Small intestine (tissue), 7 donors: Measurements from ENCODE around the gene KRTAP5-11. TPM values are rescaled to one million over a fixed set of nuclear protein-coding genes. Genes with fewer than 3 reads are reported as not detected.
A peak's percentile ranks its signal among the peaks of the same experiment; 100 is the strongest.
"Not testable (repeated sequence)": the region's sequence is repeated elsewhere in the genome, so short reads cannot be mapped to it uniquely, and the experiment has no call there.

Experiments used
- DNase-seq, 2 donors: peaks; one replicate each; pipeline versions ENCODE4 v3.0.0 to v3.0.0-alpha.2; 2013
- FAIRE-seq: peaks from 2 replicates; lab custom pipeline; 2012; peaks lifted over from hg19 to GRCh38; lab: Jason Lieb, UNC
- H3K27ac ChIP-seq, 3 donors: one replicate each; pipeline ENCODE4 v1.5.1; 2013; ENCODE audit warnings: low read length in 2 of 3, mild to moderate bottlenecking in 2 of 3, control low read depth in 1 of 3, inconsistent platforms in 1 of 3, low read depth in 1 of 3, moderate library complexity in 1 of 3
- H3K27me3 ChIP-seq, 3 donors: one replicate each; pipeline ENCODE4 v1.6.1; 2013; ENCODE audit warnings: low read length in 3 of 3, inconsistent platforms in 1 of 3; ENCODE audit not compliant: control insufficient read depth in 3 of 3, insufficient read depth in 3 of 3
- H3K36me3 ChIP-seq, 3 donors: one replicate each; pipeline ENCODE4 v1.6.1; 2013; ENCODE audit warnings: low read length in 3 of 3, inconsistent platforms in 1 of 3, low read depth in 1 of 3, mild to moderate bottlenecking in 1 of 3, moderate library complexity in 1 of 3; ENCODE audit not compliant: control insufficient read depth in 3 of 3, insufficient read depth in 2 of 3
- H3K4me1 ChIP-seq, 3 donors: one replicate each; pipeline ENCODE4 v1.6.1; 2013; ENCODE audit warnings: low read length in 2 of 3, inconsistent platforms in 1 of 3, low read depth in 1 of 3, mild to moderate bottlenecking in 1 of 3, moderate library complexity in 1 of 3; ENCODE audit not compliant: control insufficient read depth in 3 of 3, insufficient read depth in 2 of 3
- H3K4me3 ChIP-seq, 3 donors: one replicate each; pipeline ENCODE4 v1.5.1; 2013; ENCODE audit warnings: low read length in 3 of 3, control low read depth in 1 of 3, inconsistent platforms in 1 of 3, low read depth in 1 of 3, mild to moderate bottlenecking in 1 of 3, moderate library complexity in 1 of 3
- H3K9me3 ChIP-seq, 2 donors: one replicate each; pipeline ENCODE4 v1.6.1; 2013; ENCODE audit warnings: low read depth in 1 of 2, low read length in 1 of 2; ENCODE audit not compliant: control insufficient read depth in 2 of 2, insufficient read depth in 1 of 2
- WGBS, 3 donors: extraction: QIAGEN DNeasy Blood & Tissue Kit; methylation state at CpG; one replicate each; pipeline ENCODE4 v1.1.7; 2013; 5-methylcytosine and 5-hydroxymethylcytosine counted together
- polyA plus RNA-seq, 4 donors: library from polyadenylated mRNA; stranded (reverse) in 3 of 4; unstranded in 1 of 4; fragments of 200-250 nt in 3 of 4; fragments of 120-200 nt in 1 of 4; gene quantifications; one replicate each; pipeline versions ENCODE4 v1.2.1 to v1.2.3, GENCODE V29; 2013
- donor health status: healthy with polysubstance abuse.
- donor health status: control.
- donor health status: control.
- donor health status: Bipolar disorder and iron deficiency.
- donor health status: healthy.

The KRTAP5-11 gene
- polyA plus RNA-seq, 4 donors, result 0.07 TPM; not detected in 3

DNA sequence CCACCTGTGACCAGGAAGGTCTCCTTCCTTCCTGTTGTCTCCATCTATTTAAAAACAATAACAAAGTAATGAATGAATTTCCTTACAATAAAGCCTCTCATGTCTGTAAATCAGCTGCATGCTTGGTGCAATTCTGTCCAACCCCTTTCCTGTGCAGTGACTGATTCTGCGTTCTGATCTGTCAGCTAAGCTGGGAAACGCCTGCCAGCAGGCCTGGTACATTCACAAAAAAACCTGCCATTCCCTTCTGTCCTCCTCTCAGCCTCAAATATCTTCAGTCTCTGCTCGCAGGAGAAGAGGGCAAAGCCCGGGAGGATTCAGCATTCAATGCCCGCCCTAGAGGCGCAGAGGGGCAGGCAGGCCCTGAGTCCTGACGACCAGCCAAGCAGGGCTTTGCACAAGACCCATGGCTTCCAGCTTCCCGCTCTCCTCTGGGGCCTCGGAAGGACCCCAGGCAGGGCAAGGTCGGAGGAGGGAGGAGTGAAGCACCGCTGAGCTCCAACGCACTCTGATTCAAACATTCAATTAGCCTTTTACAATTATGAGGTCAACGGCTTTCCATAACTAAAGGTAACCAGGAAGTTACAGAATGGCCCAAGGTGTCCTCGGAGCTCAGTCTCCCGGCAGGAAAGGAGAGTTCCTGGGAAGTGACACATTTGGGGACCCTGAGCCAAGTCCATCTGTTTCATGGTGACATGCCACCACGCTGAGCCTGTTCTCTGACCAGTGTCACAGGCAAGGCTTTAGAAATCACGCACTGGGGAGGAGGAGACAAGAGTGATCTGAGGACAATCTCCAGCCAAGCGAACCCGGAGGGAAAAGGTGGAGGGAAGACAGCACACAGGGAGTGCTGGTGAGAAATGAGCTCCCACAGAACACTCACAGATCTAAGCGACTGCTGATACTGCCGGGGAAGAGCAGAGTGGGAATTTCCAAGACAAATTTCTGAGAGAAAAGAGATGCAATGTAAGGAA, 15.8 kb downstream of the KRTAP5-11 start:
- 63 to 81% (median 70%) methylated on average over 15 to 21 of the region's 21 CpGs for WGBS, 3 donors
- not testable (repeated sequence) for DNase-seq, H3K27me3 ChIP-seq, FAIRE-seq, H3K27ac ChIP-seq, H3K36me3 ChIP-seq, H3K4me1 ChIP-seq, H3K9me3 ChIP-seq, H3K4me3 ChIP-seq

- Histone ChIP-seq H3K27me3 (peaks cover 0 to 2% (median 0%) of the 10 kb centered on the region in 3 donors), H3K4me3 (no peak overlapping the region), H3K36me3 (no peaks in the 10 kb centered on the region), H3K9me3 (peaks cover 0 to 2% of the 10 kb centered on the region in 2 donors), H3K4me1 (peaks cover 0 to 2% (median 0%) of the 10 kb centered on the region in 3 donors), H3K27ac (no peak overlapping the region)
- DNase-seq (peak in 1 of 2 donors; percentile 17), FAIRE-seq (no peak)
- WGBS, 3 donors, result 57 to 73% (median 63%) methylated on average over 10 of the region's 10 CpGs
These were observed 16.5 kb downstream of the KRTAP5-11 start for GRCh38 chr11:71566081-71566620.

GRCh38 chr11:71565263-71565662, 17.4 kb downstream of the KRTAP5-11 start, which contains the start of gene KRTAP5-10:
Gene KRTAP5-10, plus strand, starts transcription at chr11:71565563. Its CDS starts 25 bp downstream, at chr11:71565588.
- Histone ChIP-seq H3K27ac (no peak within 1 kb of the TSS), H3K36me3 (no peaks in the 10 kb centered on the region), H3K9me3 (peaks cover 0 to 2% of the 10 kb centered on the region in 2 donors), H3K27me3 (peaks cover 0 to 2% (median 0%) of the 10 kb centered on the region in 3 donors), H3K4me1 (peaks cover 0 to 2% (median 0%) of the 10 kb centered on the region in 3 donors), H3K4me3 (no peak within 1 kb of the TSS)
- 40 to 54% (median 46%) methylated on average over 5 of the region's 5 CpGs for WGBS, 3 donors
- no peak for FAIRE-seq
- DNase-seq, result no peak

- Histone ChIP-seq H3K27me3 (peaks cover 0 to 2% (median 0%) of the 10 kb centered on the region in 3 donors), H3K9me3 (peaks cover 0 to 2% of the 10 kb centered on the region in 2 donors), H3K27ac (no peak overlapping the region), H3K4me1 (peaks cover 0 to 2% (median 0%) of the 10 kb centered on the region in 3 donors), H3K36me3 (no peaks in the 10 kb centered on the region), H3K4me3 (no peak overlapping the region)
- FAIRE-seq (no peak), DNase-seq (peak; percentile 32 to 61)
- WGBS, 3 donors, result 84 to 88% (median 84%) methylated on average over 4 of the region's 4 CpGs
These were observed 18.2 kb downstream of the KRTAP5-11 start for GRCh38 chr11:71564430-71564829.

DNA sequence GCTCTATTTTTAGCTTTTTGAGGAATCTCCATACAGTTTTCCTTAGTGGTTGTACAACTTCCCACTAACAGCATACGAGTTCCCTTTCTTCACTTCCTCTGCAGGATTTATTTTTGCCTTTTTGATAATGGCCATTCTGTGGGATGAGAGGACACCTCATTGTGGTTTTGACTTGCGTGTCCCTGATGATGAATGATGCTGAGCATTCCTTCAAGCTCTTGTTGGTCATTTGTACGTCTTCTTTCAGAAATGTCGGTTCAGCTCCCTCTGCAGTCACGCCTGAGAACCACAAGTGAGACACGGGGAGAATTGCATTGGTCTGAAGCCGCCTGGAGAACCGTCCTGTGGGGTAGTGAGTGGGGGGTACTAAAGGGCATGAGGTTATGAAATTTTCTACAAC, 19.3 kb downstream of the KRTAP5-11 start:
- Histone ChIP-seq H3K9me3 (peaks cover 0 to 2% of the 10 kb centered on the region in 2 donors), H3K4me3 (no peak overlapping the region), H3K36me3 (no peaks in the 10 kb centered on the region), H3K27me3 (peaks cover 0 to 2% (median 0%) of the 10 kb centered on the region in 3 donors), H3K4me1 (peaks cover 0 to 2% (median 0%) of the 10 kb centered on the region in 3 donors), H3K27ac (no peak overlapping the region)
- DNase-seq (peak; percentile 53 to 62), FAIRE-seq (no peak)
- 16 to 18% (median 18%) methylated on average over 8 of the region's 8 CpGs for WGBS, 3 donors

DNA sequence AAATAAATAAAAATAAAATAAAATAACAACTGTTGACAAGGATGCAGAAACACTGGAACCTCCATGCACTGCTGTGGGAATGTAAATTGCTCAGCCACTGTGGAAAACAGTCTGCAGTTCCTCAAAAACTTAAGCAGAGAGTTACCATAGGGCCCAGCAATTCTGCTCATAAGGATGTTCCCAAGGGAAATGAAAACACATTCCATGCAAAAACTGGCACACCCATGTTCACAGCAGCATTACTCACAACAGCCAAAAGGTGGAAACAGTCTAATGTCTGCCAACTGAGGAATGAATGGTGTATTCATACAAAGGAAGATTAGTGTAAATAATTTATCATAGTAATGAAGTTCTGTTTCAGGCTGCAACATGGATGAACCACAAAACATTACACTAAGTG, 20.6 kb downstream of the KRTAP5-11 start:
- Histone ChIP-seq H3K9me3 (peaks cover 0 to 2% of the 10 kb centered on the region in 2 donors), H3K27me3 (peaks cover 0 to 2% (median 0%) of the 10 kb centered on the region in 3 donors), H3K4me3 (no peak overlapping the region), H3K27ac (no peak overlapping the region), H3K4me1 (peaks cover 0 to 2% (median 0%) of the 10 kb centered on the region in 3 donors), H3K36me3 (no peaks in the 10 kb centered on the region)
- no peak for DNase-seq
- FAIRE-seq, result no peak

DNA sequence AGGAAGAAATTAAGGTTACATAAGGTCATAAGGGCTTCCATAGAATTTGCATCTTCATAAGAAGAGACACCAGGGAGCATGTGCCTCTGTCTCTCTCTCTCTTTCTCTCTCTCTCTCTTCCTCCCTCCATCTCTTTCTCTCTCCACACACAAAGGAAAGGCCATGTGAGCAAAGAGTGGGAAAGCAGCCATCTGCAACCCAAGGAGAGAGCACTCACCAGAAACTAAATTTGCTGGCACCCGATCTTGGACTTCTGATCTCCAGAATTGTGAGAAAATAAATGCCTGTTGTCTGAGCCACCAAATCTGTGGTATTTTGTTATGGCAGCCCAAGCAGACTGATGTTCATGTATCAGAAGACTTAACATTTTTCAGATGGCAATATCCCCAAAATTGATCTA, 23.7 kb downstream of the KRTAP5-11 start:
- no peaks in the 10 kb centered on the region for H3K36me3 ChIP-seq
- H3K27me3 ChIP-seq, result no peaks in the 10 kb centered on the region
- H3K4me3 ChIP-seq, result no peak overlapping the region
- H3K4me1 ChIP-seq, result no peaks in the 10 kb centered on the region
- H3K27ac ChIP-seq, result no peak overlapping the region
- WGBS, 3 donors, result 79 to 92% (median 86%) methylated on average over 1 of the region's 1 CpG
- FAIRE-seq, result no peak
- no peak for DNase-seq
- peaks cover 0 to 2% of the 10 kb centered on the region in 2 donors for H3K9me3 ChIP-seq

GRCh38 chr11:71557257-71557656, 25.4 kb downstream of the KRTAP5-11 start:
- no peaks in the 10 kb centered on the region for H3K27me3 ChIP-seq
- H3K27ac ChIP-seq, result no peak overlapping the region
- H3K4me1 ChIP-seq, result no peaks in the 10 kb centered on the region
- no peak overlapping the region for H3K4me3 ChIP-seq
- no peak for FAIRE-seq
- no peaks in the 10 kb centered on the region for H3K36me3 ChIP-seq
- no peak for DNase-seq
- H3K9me3 ChIP-seq, result peaks cover 0 to 2% of the 10 kb centered on the region in 2 donors
